K562 (cell line): ENCODE results near the gene MAST3. TPM values are rescaled to one million over a fixed set of nuclear protein-coding genes. Genes with fewer than 3 reads are reported as not detected.

Experiments
- ATAC-seq: fragments of 200-7000 bp; cut with Tn5 transposase; 3 replicates; pipeline ENCODE4 v1.9.1; 2020; ENCODE audit warnings: moderate library complexity
- BruUV-seq: library from RNA; stranded (reverse); fragments of 400-500 nt; replicated peaks from 2 replicates; lab custom pipeline; 2021; lab: Mats Ljungman, UMichigan
- CTCF ChIA-PET: fragments of 300-600 bp; formaldehyde crosslinking; extraction: SDS; loops from one replicate; lab custom pipeline; 2021; ENCODE audit warnings: low intra/inter-chr PET ratio; lab: Yijun Ruan, JAX
- POLR2A ChIA-PET: fragments of 300-600, 350-650 bp; sonication (Branson Sonifier 250); formaldehyde crosslinking; extraction: SDS; loops from one replicate; lab custom pipeline; 2021; ENCODE audit warnings: antibody characterized with exemption, inconsistent platforms; lab: Yijun Ruan, JAX
- DNase-seq, 4 experiments: peaks; one replicate each; pipeline versions ENCODE4 v3.0.0 to v3.0.0-alpha.2; 2011 to 2018; ENCODE audit warnings: low spot score in 3 of 4, mixed read lengths in 3 of 4; ENCODE audit errors: extremely low read depth in 1 of 4
- FAIRE-seq: peaks from 2 replicates; lab custom pipeline; 2011; peaks lifted over from hg19 to GRCh38; lab: Jason Lieb, UNC
- H2AFZ ChIP-seq: 2 replicates; pipeline ENCODE4 v1.6.0; 2011; ENCODE audit warnings: low read depth, low read length, control low read depth, inconsistent platforms
- H3K27ac ChIP-seq: fragments of 200-600 bp; 3 replicates; pipeline ENCODE4 v1.8.0; 2011; ENCODE audit warnings: low read depth, mild to moderate bottlenecking, control low read depth, inconsistent platforms, low read length, moderate library complexity, mixed read lengths; ENCODE audit errors: extremely low read depth
- H3K27me3 ChIP-seq, 2 experiments: fragments of 300-600 bp in 1 of 2; 2 replicates in 1 of 2; 3 replicates in 1 of 2; pipeline versions ENCODE4 v1.6.0 to v1.8.0; 2011; ENCODE audit warnings: inconsistent platforms in 2 of 2, low read length in 2 of 2, mild to moderate bottlenecking in 1 of 2, mixed read lengths in 1 of 2, moderate library complexity in 1 of 2; ENCODE audit not compliant: control insufficient read depth in 2 of 2, insufficient read depth in 2 of 2
- H3K36me3 ChIP-seq: fragments of 300-600 bp; 3 replicates; pipeline ENCODE4 v1.8.0; 2011; ENCODE audit warnings: mild to moderate bottlenecking, low read length, inconsistent platforms; ENCODE audit not compliant: control insufficient read depth, insufficient read depth
- H3K4me1 ChIP-seq, 2 experiments: fragments of 200-600 bp in 1 of 2; replicated peaks in 1 of 2; 2 replicates in 1 of 2; 3 replicates in 1 of 2; pipeline versions ENCODE4 v1.5.1 to v1.8.0; 2011; ENCODE audit warnings: inconsistent platforms in 2 of 2, low read length in 2 of 2, mild to moderate bottlenecking in 1 of 2, mixed read lengths in 1 of 2, moderate library complexity in 1 of 2; ENCODE audit not compliant: control insufficient read depth in 2 of 2, insufficient read depth in 2 of 2
- H3K4me2 ChIP-seq: 2 replicates; pipeline ENCODE4 v1.6.1; 2011; ENCODE audit warnings: low read length, control low read depth, inconsistent platforms, mixed read lengths; ENCODE audit not compliant: insufficient read depth
- H3K4me3 ChIP-seq: fragments of 200-600 bp; sonication (generic), shearing (Covaris generic); 2 replicates; pipeline ENCODE4 v1.5.1; 2016; ENCODE audit warnings: control low read depth, inconsistent platforms
- H3K79me2 ChIP-seq: fragments of 200-600 bp; 3 replicates; pipeline ENCODE4 v1.8.0; 2011; ENCODE audit warnings: low read length, inconsistent platforms; ENCODE audit not compliant: control insufficient read depth, insufficient read depth
- H3K9ac ChIP-seq, 2 experiments: 2 replicates each; pipeline versions ENCODE4 v1.6.0 to v1.6.1; 2011; ENCODE audit warnings: low read depth in 2 of 2, low read length in 2 of 2, control low read depth in 1 of 2, inconsistent platforms in 1 of 2, mild to moderate bottlenecking in 1 of 2, mixed read lengths in 1 of 2; ENCODE audit not compliant: insufficient read depth in 1 of 2
- H3K9me1 ChIP-seq: one replicate; pipeline ENCODE4 v1.6.0; 2011; ENCODE audit warnings: inconsistent platforms, mild to moderate bottlenecking, low read length, moderate library complexity; ENCODE audit not compliant: control insufficient read depth, insufficient read depth
- H3K9me3 ChIP-seq: replicated peaks from 2 replicates; pipeline ENCODE4 v1.5.1; 2011; ENCODE audit warnings: low read depth, low read length, inconsistent platforms; ENCODE audit not compliant: control insufficient read depth, insufficient read depth
- H4K20me1 ChIP-seq: replicated peaks from 2 replicates; pipeline ENCODE4 v1.6.1; 2011; ENCODE audit warnings: low read length, inconsistent platforms, mixed read lengths; ENCODE audit not compliant: control insufficient read depth, insufficient read depth
- BCOR ChIP-seq: fragments of 450-650 bp; IDR thresholded peaks from 2 replicates; pipeline ENCODE4 v1.6.1; 2016
- CHD4 ChIP-seq: fragments of 200-600 bp; sonication (generic); IDR thresholded peaks from 3 replicates; pipeline ENCODE4 v1.6.1; 2012; ENCODE audit warnings: low read depth, mild to moderate bottlenecking, mixed read lengths, low read length, inconsistent platforms; ENCODE audit not compliant: insufficient read depth, insufficient replicate concordance, poor library complexity, severe bottlenecking
- IFI16 ChIP-seq: fragments of 250-450 bp; sonication (Bioruptor Pico); IDR thresholded peaks from 2 replicates; pipeline ENCODE4 v2.1.2; 2022; ENCODE audit warnings: mild to moderate bottlenecking, inconsistent platforms
- MYNN ChIP-seq, 2 experiments: sonication (generic); formaldehyde crosslinking in 1 of 2; IDR thresholded peaks; 2 replicates each; pipeline versions ENCODE4 v1.5.0 to v1.6.1; 2016 to 2020; ENCODE audit warnings: antibody characterized with exemption in 1 of 2, missing genetic modification reagents in 1 of 2
- NRF1 ChIP-seq, 2 experiments: fragments of 450-650 bp; IDR thresholded peaks in 1 of 2; conservative IDR thresholded peaks in 1 of 2; 2 replicates each; pipeline ENCODE4 v1.6.1; 2014; ENCODE audit warnings: mild to moderate bottlenecking in 2 of 2
- RCOR1 ChIP-seq, 2 experiments: IDR thresholded peaks; 2 replicates each; pipeline ENCODE4 v1.6.1; 2012; ENCODE audit warnings: low read depth in 2 of 2, low read length in 2 of 2, borderline replicate concordance in 1 of 2, improper control_type of control experiment in 1 of 2
- SMARCA4 ChIP-seq: fragments of 450-650 bp; IDR thresholded peaks from 2 replicates; pipeline ENCODE4 v1.6.1; 2016
- ZEB2 ChIP-seq: fragments of 450-650 bp; IDR thresholded peaks from 2 replicates; pipeline ENCODE4 v1.6.1; 2016
- ZKSCAN8 ChIP-seq: fragments of 200-800 bp; sonication (Bioruptor generic); IDR thresholded peaks from 2 replicates; pipeline ENCODE4 v1.6.1; 2016; ENCODE audit warnings: missing genetic modification characterization, missing compliant biosample characterization
- ZNF384 ChIP-seq: IDR thresholded peaks from 2 replicates; pipeline ENCODE4 v1.6.1; 2012; ENCODE audit warnings: low read depth, low read length, improper control_type of control experiment
- ZSCAN32 ChIP-seq: fragments of 450-650 bp; formaldehyde crosslinking; IDR thresholded peaks from 2 replicates; pipeline ENCODE4 v1.4.0; 2020; ENCODE audit warnings: mild to moderate bottlenecking, moderate library complexity
- WGBS: fragments of 100-300 bp; shearing (Covaris generic); methylation state at CpG from one replicate; pipeline ENCODE4 v1.1.6; 2016; ENCODE audit warnings: low coverage, mixed read lengths; ENCODE audit not compliant: insufficient coverage; ENCODE audit errors: missing lambda C conversion rate; 5-methylcytosine and 5-hydroxymethylcytosine counted together
- in situ Hi-C: fragments of 300-500 bp; cut with MboI; formaldehyde crosslinking; loops from 4 replicates; pipeline ENCODE4 v1.15.0; 2018; ENCODE audit warnings: inconsistent platforms, mixed read lengths
- intact Hi-C: fragments of 100-400 bp; cut with micrococcal nuclease; formaldehyde crosslinking; loops from 2 replicates; pipeline ENCODE4 v1.14.2; 2022
- polyA plus RNA-seq, 8 experiments: library from polyadenylated mRNA; depleted of rRNA in 4 of 8; stranded (reverse) in 5 of 8; unstranded in 3 of 8; fragments of >200 nt; fragmentation: Nextera tagmentation in 2 of 8; fragmentation: Illumina TruSeq in 1 of 8; extraction: Ambion mirVana in 2 of 8; extraction: Trizol in 1 of 8; gene quantifications; 2 replicates each; pipeline versions ENCODE4 v1.2.1 to v1.2.3, GENCODE V29; 2011 to 2014; ENCODE audit warnings: inconsistent platforms in 1 of 8, missing spikeins in 1 of 8
- total RNA-seq, 7 experiments: library from RNA; depleted of rRNA in 6 of 7; stranded (reverse); fragments of >200 nt in 6 of 7; fragmentation: Illumina TruSeq in 2 of 7; extraction: Trizol in 2 of 7; gene quantifications; 2 replicates each; pipeline versions ENCODE4 v1.2.1 to v1.2.3, GENCODE V29; 2011 to 2021; ENCODE audit warnings: low replicate concordance in 1 of 7
- TF ChIP-seq, protein P1 (sequence below): fragments of 200-800 bp; sonication (Bioruptor generic); IDR thresholded peaks from 2 replicates; pipeline ENCODE4 v1.6.1; 2016; ENCODE audit warnings: missing genetic modification characterization, missing compliant biosample characterization
- TF ChIP-seq, protein P2 (sequence below), 2 experiments: fragments of 200-800 bp in 1 of 2; sonication (Bioruptor generic) in 1 of 2; sonication (generic) in 1 of 2; formaldehyde crosslinking in 1 of 2; IDR thresholded peaks in 1 of 2; conservative IDR thresholded peaks in 1 of 2; 2 replicates each; pipeline versions ENCODE4 v1.5.0 to v1.6.1; 2016 to 2020; ENCODE audit warnings: missing compliant biosample characterization in 1 of 2, missing genetic modification characterization in 1 of 2, missing genetic modification reagents in 1 of 2

The MAST3 gene
- total and polyA plus RNA-seq, 9 of the 15 experiments (the other 6 are each of a cell fraction or from before 2014, with no cell fraction given): 0.94 to 9.9 (median 2.4) TPM

DNA sequence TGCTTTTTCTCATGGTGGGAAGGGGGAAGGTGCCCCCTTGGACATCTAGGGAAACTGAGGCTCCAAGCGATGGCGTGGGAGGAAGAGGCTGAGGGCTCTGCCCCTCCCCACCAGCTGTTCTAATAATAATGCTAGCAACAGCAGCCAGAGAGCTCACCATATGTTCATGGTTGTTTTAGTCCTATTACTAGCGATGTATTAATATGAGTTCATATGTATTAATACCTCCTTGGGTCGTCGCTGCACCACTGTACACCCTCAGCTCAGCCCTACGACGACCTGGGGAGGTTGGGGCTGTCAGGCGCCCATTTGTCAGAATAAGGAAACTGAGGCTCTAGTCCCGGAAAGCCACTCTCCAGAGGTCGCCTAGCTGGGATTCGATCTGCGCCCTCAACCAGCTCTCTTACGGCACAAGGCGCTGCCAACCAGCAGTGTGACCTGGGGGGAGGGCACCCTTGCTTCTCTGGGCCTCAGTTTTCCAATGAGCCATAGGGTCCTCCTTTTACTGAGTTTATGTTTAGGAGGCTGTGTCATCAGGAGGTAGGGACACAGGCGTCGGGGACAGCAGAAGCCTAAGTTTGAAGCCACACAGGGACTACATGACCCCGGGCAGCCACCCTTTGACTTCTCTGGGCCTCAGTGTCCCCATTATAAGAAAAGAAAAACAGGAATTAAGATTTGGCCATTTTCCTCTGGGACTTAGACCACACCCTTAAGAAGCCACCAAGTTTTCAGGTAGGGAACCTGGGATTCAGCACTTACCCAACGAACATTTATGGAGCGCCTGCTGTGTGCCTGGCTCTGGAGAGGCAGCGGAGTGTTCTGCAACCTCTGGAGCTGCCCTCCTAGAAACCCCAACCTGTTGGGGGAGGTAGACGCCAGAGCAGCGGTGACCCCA, 664 bp downstream of the MAST3 start:
- 19% methylated on average over 22 of the region's 22 CpGs for WGBS
- TF ChIP-seq RCOR1 (IDR thresholded peaks at IDR 0.05; ENCODE audit: borderline replicate concordance in 1 of 2, low read depth in 2 of 2, low read length in 2 of 2) (0 out of 4 replicates have a peak, but pooled peaks of 1 of the 2 experiments have one; percentile 12), ZEB2 (peak; percentile 47; the same call in 1 of the 2 replicates), BCOR (peak; percentile 80), CHD4 (peak; percentile 54), MYNN (IDR thresholded peaks at IDR 0.05) (no peak), MYNN (CRISPR knock-in tag; IDR thresholded peaks at IDR 0.05) (no peak), IFI16 (CRISPR knock-in tag) (no peak), SMARCA4 (peak; percentile 34; the same call in 1 of the 2 replicates), NRF1 (conservative IDR thresholded peaks at IDR 0.05 in 1 of 2, IDR thresholded peaks at IDR 0.05 in 1 of 2) (peak; percentile 47 to 55; a peak in 3 of 4 replicates), ZKSCAN8 (CRISPR knock-in tag) (peak; percentile 98), ZSCAN32 (CRISPR knock-in tag) (no peak), ZNF384 (no peak)
- TF ChIP-seq, protein P1, sequence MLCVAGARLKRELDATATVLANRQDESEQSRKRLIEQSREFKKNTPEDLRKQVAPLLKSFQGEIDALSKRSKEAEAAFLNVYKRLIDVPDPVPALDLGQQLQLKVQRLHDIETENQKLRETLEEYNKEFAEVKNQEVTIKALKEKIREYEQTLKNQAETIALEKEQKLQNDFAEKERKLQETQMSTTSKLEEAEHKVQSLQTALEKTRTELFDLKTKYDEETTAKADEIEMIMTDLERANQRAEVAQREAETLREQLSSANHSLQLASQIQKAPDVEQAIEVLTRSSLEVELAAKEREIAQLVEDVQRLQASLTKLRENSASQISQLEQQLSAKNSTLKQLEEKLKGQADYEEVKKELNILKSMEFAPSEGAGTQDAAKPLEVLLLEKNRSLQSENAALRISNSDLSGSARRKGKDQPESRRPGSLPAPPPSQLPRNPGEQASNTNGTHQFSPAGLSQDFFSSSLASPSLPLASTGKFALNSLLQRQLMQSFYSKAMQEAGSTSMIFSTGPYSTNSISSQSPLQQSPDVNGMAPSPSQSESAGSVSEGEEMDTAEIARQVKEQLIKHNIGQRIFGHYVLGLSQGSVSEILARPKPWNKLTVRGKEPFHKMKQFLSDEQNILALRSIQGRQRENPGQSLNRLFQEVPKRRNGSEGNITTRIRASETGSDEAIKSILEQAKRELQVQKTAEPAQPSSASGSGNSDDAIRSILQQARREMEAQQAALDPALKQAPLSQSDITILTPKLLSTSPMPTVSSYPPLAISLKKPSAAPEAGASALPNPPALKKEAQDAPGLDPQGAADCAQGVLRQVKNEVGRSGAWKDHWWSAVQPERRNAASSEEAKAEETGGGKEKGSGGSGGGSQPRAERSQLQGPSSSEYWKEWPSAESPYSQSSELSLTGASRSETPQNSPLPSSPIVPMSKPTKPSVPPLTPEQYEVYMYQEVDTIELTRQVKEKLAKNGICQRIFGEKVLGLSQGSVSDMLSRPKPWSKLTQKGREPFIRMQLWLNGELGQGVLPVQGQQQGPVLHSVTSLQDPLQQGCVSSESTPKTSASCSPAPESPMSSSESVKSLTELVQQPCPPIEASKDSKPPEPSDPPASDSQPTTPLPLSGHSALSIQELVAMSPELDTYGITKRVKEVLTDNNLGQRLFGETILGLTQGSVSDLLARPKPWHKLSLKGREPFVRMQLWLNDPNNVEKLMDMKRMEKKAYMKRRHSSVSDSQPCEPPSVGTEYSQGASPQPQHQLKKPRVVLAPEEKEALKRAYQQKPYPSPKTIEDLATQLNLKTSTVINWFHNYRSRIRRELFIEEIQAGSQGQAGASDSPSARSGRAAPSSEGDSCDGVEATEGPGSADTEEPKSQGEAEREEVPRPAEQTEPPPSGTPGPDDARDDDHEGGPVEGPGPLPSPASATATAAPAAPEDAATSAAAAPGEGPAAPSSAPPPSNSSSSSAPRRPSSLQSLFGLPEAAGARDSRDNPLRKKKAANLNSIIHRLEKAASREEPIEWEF (CRISPR knock-in tag): no peak
- TF ChIP-seq, protein P2, sequence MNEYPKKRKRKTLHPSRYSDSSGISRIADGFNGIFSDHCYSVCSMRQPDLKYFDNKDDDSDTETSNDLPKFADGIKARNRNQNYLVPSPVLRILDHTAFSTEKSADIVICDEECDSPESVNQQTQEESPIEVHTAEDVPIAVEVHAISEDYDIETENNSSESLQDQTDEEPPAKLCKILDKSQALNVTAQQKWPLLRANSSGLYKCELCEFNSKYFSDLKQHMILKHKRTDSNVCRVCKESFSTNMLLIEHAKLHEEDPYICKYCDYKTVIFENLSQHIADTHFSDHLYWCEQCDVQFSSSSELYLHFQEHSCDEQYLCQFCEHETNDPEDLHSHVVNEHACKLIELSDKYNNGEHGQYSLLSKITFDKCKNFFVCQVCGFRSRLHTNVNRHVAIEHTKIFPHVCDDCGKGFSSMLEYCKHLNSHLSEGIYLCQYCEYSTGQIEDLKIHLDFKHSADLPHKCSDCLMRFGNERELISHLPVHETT (CRISPR knock-in tag; conservative IDR thresholded peaks at IDR 0.05 in 1 of 2, IDR thresholded peaks at IDR 0.05 in 1 of 2): 0 out of 4 replicates have a peak, but pooled peaks of 1 of the 2 experiments have one; percentile 43

More for the DNA sequence above, 664 bp downstream of the MAST3 start:
- no peaks in the 10 kb centered on the region for H3K36me3 ChIP-seq
- intact Hi-C loops: no loop called here
- H3K27me3 ChIP-seq: no peaks in the 10 kb centered on the region
- peak overlapping the region; percentile 52 to 89 for H3K9ac ChIP-seq
- H4K20me1 ChIP-seq: no peaks in the 10 kb centered on the region
- in situ Hi-C loops: loop anchor here (10.0 kb wide), 1 partner anchor 317 kb away; the partner anchor contains the start of gene SSBP4
- H2AFZ ChIP-seq: peak overlapping the region; percentile 61
- no peaks in the 10 kb centered on the region for H3K9me3 ChIP-seq
- peaks cover 19 to 38% of the 10 kb centered on the region in 2 experiments; a peak in 4 of 5 replicates for H3K4me1 ChIP-seq
- peak overlapping the region; percentile 47 for H3K4me3 ChIP-seq
- DNase-seq: peak in 1 of 4 experiments; percentile 27
- H3K27ac ChIP-seq: peak overlapping the region; percentile 55
- FAIRE-seq: peak; percentile 11
- CTCF ChIA-PET: no interaction called here
- H3K4me2 ChIP-seq: peak overlapping the region; percentile 82
- BruUV-seq: TSS peak; percentile 62
- POLR2A ChIA-PET: interaction anchor here (0.6 to 1.9 kb wide), 5 partner anchors 10 to 288 kb away, joined by 3 to 7 read pairs (median 4); partner anchors contain the start of gene GDF15
- peaks cover 9% of the 10 kb centered on the region; the same call in 1 of the 3 replicates for H3K79me2 ChIP-seq
- peak; percentile 4; the same call in 2 of the 3 replicates for ATAC-seq
- H3K9me1 ChIP-seq: no peaks in the 10 kb centered on the region
